ENCODE data around the gene OPALIN. TPM values are rescaled to one million over a fixed set of nuclear protein-coding genes. Genes with fewer than 3 reads are reported as not detected.

The OPALIN gene
- total RNA-seq, 1 experiment from 2014 or later: not detected

DNA sequence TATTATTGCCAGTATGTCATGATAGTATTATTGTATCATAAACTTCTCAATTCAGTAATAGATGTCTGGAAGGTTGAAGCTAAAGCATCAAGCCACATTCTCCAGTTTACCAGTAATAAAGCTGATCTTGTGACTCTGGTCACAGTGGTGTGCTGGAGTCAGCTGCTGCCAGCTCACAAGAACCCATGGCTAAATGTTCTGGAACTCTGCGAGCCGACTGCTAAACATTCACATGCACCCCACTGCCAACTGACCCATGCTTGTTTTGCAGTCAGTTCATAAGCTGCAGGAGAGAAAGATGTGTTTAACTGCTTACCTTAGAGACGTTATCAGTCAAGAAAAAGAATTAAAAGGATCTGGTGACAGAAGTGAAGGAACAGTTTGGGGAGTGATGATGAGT, 60.4 kb downstream of the OPALIN start:
- Histone ChIP-seq H3K9me3 (ENCODE audit: control insufficient read depth, insufficient read depth, low read depth, low read length) (no peaks in the 10 kb centered on the region), H3K4me3 (ENCODE audit: low read depth in 2 of 2, low read length in 2 of 2) (no peak overlapping the region), H3K36me3 (ENCODE audit: control insufficient read depth, insufficient read depth, low read length) (no peaks in the 10 kb centered on the region), H3K4me1 (ENCODE audit: control insufficient read depth, insufficient read depth, low read length) (no peaks in the 10 kb centered on the region), H3K27me3 (ENCODE audit: control insufficient read depth, insufficient read depth, low read length) (peaks cover 44% of the 10 kb centered on the region), H3K27ac (ENCODE audit: low read length) (no peak overlapping the region)
- in situ Hi-C loops (cut with HindIII; ENCODE audit: low pct_unique_long_range_greater_than_20kb, low sequenced_read_pairs): no loop called here
- ChIA-PET CTCF (interaction anchor here (0.6 kb wide), 1 partner anchor 273 kb away, joined by 3 read pairs; no protein-coding TSS in a partner anchor), POLR2A (no interaction called here)
- no TSS peak for BruUV-seq (replicated peaks)
- TF ChIP-seq, protein P1, sequence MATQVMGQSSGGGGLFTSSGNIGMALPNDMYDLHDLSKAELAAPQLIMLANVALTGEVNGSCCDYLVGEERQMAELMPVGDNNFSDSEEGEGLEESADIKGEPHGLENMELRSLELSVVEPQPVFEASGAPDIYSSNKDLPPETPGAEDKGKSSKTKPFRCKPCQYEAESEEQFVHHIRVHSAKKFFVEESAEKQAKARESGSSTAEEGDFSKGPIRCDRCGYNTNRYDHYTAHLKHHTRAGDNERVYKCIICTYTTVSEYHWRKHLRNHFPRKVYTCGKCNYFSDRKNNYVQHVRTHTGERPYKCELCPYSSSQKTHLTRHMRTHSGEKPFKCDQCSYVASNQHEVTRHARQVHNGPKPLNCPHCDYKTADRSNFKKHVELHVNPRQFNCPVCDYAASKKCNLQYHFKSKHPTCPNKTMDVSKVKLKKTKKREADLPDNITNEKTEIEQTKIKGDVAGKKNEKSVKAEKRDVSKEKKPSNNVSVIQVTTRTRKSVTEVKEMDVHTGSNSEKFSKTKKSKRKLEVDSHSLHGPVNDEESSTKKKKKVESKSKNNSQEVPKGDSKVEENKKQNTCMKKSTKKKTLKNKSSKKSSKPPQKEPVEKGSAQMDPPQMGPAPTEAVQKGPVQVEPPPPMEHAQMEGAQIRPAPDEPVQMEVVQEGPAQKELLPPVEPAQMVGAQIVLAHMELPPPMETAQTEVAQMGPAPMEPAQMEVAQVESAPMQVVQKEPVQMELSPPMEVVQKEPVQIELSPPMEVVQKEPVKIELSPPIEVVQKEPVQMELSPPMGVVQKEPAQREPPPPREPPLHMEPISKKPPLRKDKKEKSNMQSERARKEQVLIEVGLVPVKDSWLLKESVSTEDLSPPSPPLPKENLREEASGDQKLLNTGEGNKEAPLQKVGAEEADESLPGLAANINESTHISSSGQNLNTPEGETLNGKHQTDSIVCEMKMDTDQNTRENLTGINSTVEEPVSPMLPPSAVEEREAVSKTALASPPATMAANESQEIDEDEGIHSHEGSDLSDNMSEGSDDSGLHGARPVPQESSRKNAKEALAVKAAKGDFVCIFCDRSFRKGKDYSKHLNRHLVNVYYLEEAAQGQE (IDR thresholded peaks at IDR 0.05; ENCODE audit: insufficient read depth in 1 of 2, low read depth in 2 of 2, low read length in 1 of 2): no peak
- TF ChIP-seq POLR2AphosphoS5 (IDR thresholded peaks at IDR 0.05; ENCODE audit: low read depth, low read length): no peak
- TF ChIP-seq SIN3A (IDR thresholded peaks at IDR 0.05; ENCODE audit: borderline replicate concordance, insufficient read depth, low read depth, low read length): no peak
- no peak for TF ChIP-seq TCF7L2 (IDR thresholded peaks at IDR 0.05; ENCODE audit: low read depth, low read length)
- no peak for TF ChIP-seq CTCF (IDR thresholded peaks at IDR 0.05)
- intact Hi-C loops (cut with micrococcal nuclease; ENCODE audit: unreplicated experiment): no loop called here
- no peak for DNase-seq (ENCODE audit: low read depth, low spot score)
- no peak for ATAC-seq

- TF ChIP-seq SIN3A (IDR thresholded peaks at IDR 0.05; ENCODE audit: borderline replicate concordance, insufficient read depth, low read depth, low read length): no peak
- ATAC-seq (no peak), DNase-seq (ENCODE audit: low read depth, low spot score) (no peak)
- peaks cover 51% of the 10 kb centered on the region for H3K27me3 ChIP-seq (ENCODE audit: control insufficient read depth, insufficient read depth, low read length)
- in situ Hi-C loops (cut with HindIII; ENCODE audit: low pct_unique_long_range_greater_than_20kb, low sequenced_read_pairs) (no loop called here), intact Hi-C loops (cut with micrococcal nuclease; ENCODE audit: unreplicated experiment) (no loop called here)
- ChIA-PET POLR2A (no interaction called here), CTCF (no interaction called here)
- H3K4me3 ChIP-seq (ENCODE audit: low read depth in 2 of 2, low read length in 2 of 2): no peak overlapping the region
- H3K36me3 ChIP-seq (ENCODE audit: control insufficient read depth, insufficient read depth, low read length): no peaks in the 10 kb centered on the region
- H3K9me3 ChIP-seq (ENCODE audit: control insufficient read depth, insufficient read depth, low read depth, low read length): no peaks in the 10 kb centered on the region
- H3K27ac ChIP-seq (ENCODE audit: low read length): no peak overlapping the region
- BruUV-seq (replicated peaks): no TSS peak
- H3K4me1 ChIP-seq (ENCODE audit: control insufficient read depth, insufficient read depth, low read length): no peaks in the 10 kb centered on the region
Observed at GRCh38 chr10:96297486-96297885, 61.3 kb downstream of the OPALIN start.

GRCh38 chr10:96295475-96295874, 63.3 kb downstream of the OPALIN start:
- Histone ChIP-seq H3K4me1 (ENCODE audit: control insufficient read depth, insufficient read depth, low read length) (no peaks in the 10 kb centered on the region), H3K36me3 (ENCODE audit: control insufficient read depth, insufficient read depth, low read length) (no peaks in the 10 kb centered on the region), H3K9me3 (ENCODE audit: control insufficient read depth, insufficient read depth, low read depth, low read length) (no peaks in the 10 kb centered on the region), H3K27me3 (ENCODE audit: control insufficient read depth, insufficient read depth, low read length) (peaks cover 58% of the 10 kb centered on the region), H3K4me3 (ENCODE audit: low read depth in 2 of 2, low read length in 2 of 2) (no peak overlapping the region), H3K27ac (ENCODE audit: low read length) (no peak overlapping the region)
- BruUV-seq (replicated peaks): no TSS peak
- DNase-seq (ENCODE audit: low read depth, low spot score) (no peak), ATAC-seq (no peak)
- in situ Hi-C loops (cut with HindIII; ENCODE audit: low pct_unique_long_range_greater_than_20kb, low sequenced_read_pairs): no loop called here
- TF ChIP-seq SIN3A (IDR thresholded peaks at IDR 0.05; ENCODE audit: borderline replicate concordance, insufficient read depth, low read depth, low read length) (no peak), POLR2AphosphoS5 (IDR thresholded peaks at IDR 0.05; ENCODE audit: low read depth, low read length) (no peak), TCF7L2 (IDR thresholded peaks at IDR 0.05; ENCODE audit: low read depth, low read length) (no peak), CTCF (IDR thresholded peaks at IDR 0.05) (no peak)
- TF ChIP-seq, protein P1 (IDR thresholded peaks at IDR 0.05; ENCODE audit: insufficient read depth in 1 of 2, low read depth in 2 of 2, low read length in 1 of 2): no peak
- intact Hi-C loops (cut with micrococcal nuclease; ENCODE audit: unreplicated experiment): no loop called here
- CTCF ChIA-PET: no interaction called here
- POLR2A ChIA-PET: no interaction called here

All from Panc1 (cell line).